Gastroesophageal sphincter (tissue), 3 donors: ENCODE data around the gene IQCB1.

Experiments used
- CTCF ChIP-seq, 4 experiments: fragments of 200-600 bp in 2 of 4; fragments of 450-650 bp in 2 of 4; sonication (generic) in 1 of 4; IDR thresholded peaks; one replicate each; pipeline ENCODE4 v1.5.1; 2017 to 2019; ENCODE audit warnings: antibody characterized with exemption in 4 of 4, mild to moderate bottlenecking in 2 of 4, moderate library complexity in 2 of 4
- EP300 ChIP-seq: sonication (generic); formaldehyde crosslinking; IDR thresholded peaks from one replicate; pipeline ENCODE4 v1.6.1; 2017; ENCODE audit warnings: antibody characterized with exemption, mild to moderate bottlenecking
- POLR2A ChIP-seq, 2 donors: fragments of 450-650 bp; IDR thresholded peaks; one replicate each; pipeline ENCODE4 v1.6.1; 2017; ENCODE audit warnings: antibody characterized with exemption in 2 of 2, mild to moderate bottlenecking in 2 of 2, moderate library complexity in 1 of 2
- POLR2AphosphoS5 ChIP-seq: sonication (generic); formaldehyde crosslinking; IDR thresholded peaks from one replicate; pipeline ENCODE4 v1.6.1; 2017; ENCODE audit warnings: antibody characterized with exemption

- TF ChIP-seq CTCF (IDR thresholded peaks at IDR 0.05) (no peak), EP300 (no peak), POLR2AphosphoS5 (no peak), POLR2A (IDR thresholded peaks at IDR 0.05) (no peak)
Measured at GRCh38 chr3:121747976-121748375, 86.9 kb downstream of the IQCB1 start.
